H1 (cell line): Measurements from ENCODE around the gene YWHAE. TPM values are rescaled to one million over a fixed set of nuclear protein-coding genes. Genes with fewer than 3 reads are reported as not detected.

Experiments
- CTCF ChIA-PET: fragments of 300-600 bp; sonication (Branson Sonifier 250); formaldehyde crosslinking; loops from one replicate; lab custom pipeline; 2021; ENCODE audit not compliant: partially characterized antibody; lab: Charles Lee
- POLR2A ChIA-PET: fragments of 300-600 bp; sonication (Branson Sonifier 250); formaldehyde crosslinking; loops from one replicate; lab custom pipeline; 2021; ENCODE audit warnings: inconsistent platforms; ENCODE audit not compliant: partially characterized antibody; lab: Charles Lee
- DNase-seq, 2 experiments: peaks; one replicate each; pipeline versions ENCODE4 v3.0.0 to v3.0.0-alpha.2; 2010 to 2022; ENCODE audit warnings: low spot score in 2 of 2, low read depth in 1 of 2, mixed read lengths in 1 of 2
- FAIRE-seq: peaks from 2 replicates; lab custom pipeline; 2011; peaks lifted over from hg19 to GRCh38; lab: Jason Lieb, UNC
- H2AFZ ChIP-seq: 2 replicates; pipeline ENCODE4 v1.8.1; 2012; ENCODE audit warnings: low read length, inconsistent platforms
- H2AK5ac ChIP-seq: 2 replicates; pipeline ENCODE4 v1.6.1; 2013; ENCODE audit warnings: low read depth, low read length
- H2BK120ac ChIP-seq: replicated peaks from 2 replicates; pipeline ENCODE3; 2013; ENCODE audit warnings: low read depth, low read length, inconsistent platforms
- H2BK12ac ChIP-seq: 2 replicates; pipeline ENCODE4 v1.6.1; 2013; ENCODE audit warnings: low read depth, low read length
- H2BK15ac ChIP-seq: 2 replicates; pipeline ENCODE4 v1.6.1; 2013; ENCODE audit warnings: low read length
- H2BK20ac ChIP-seq: 2 replicates; pipeline ENCODE4 v1.6.1; 2013; ENCODE audit warnings: low read length
- H2BK5ac ChIP-seq: 2 replicates; pipeline ENCODE4 v1.6.1; 2013; ENCODE audit warnings: low read depth, low read length
- H3K14ac ChIP-seq: 2 replicates; pipeline ENCODE4 v1.6.1; 2013; ENCODE audit warnings: inconsistent platforms; ENCODE audit not compliant: insufficient read length
- H3K18ac ChIP-seq: 2 replicates; pipeline ENCODE4 v1.6.1; 2013; ENCODE audit warnings: low read length; ENCODE audit errors: extremely low read depth
- H3K23ac ChIP-seq: 2 replicates; pipeline ENCODE4 v1.6.1; 2013; ENCODE audit warnings: inconsistent platforms; ENCODE audit not compliant: insufficient read length
- H3K23me2 ChIP-seq: 2 replicates; pipeline ENCODE4 v1.6.1; 2013; ENCODE audit warnings: low read depth, low read length
- H3K27ac ChIP-seq: 2 replicates; pipeline ENCODE4 v1.6.1; 2011; ENCODE audit warnings: low read depth, low read length, inconsistent platforms
- H3K27me3 ChIP-seq, 4 experiments: replicated peaks in 1 of 4; 1 replicate in 1 of 4; 2 replicates in 3 of 4; pipeline versions ENCODE4 v1.6.1 to v1.8.1; 2011 to 2013; ENCODE audit warnings: low read length in 3 of 4, mild to moderate bottlenecking in 3 of 4, inconsistent platforms in 2 of 4, mixed read lengths in 2 of 4, moderate library complexity in 1 of 4; ENCODE audit not compliant: control insufficient read depth in 3 of 4, insufficient read depth in 3 of 4; ENCODE audit errors: extremely low read depth in 1 of 4
- H3K36me3 ChIP-seq, 4 experiments: 2 replicates each; pipeline versions ENCODE4 v1.6.1 to v1.8.1; 2011 to 2013; ENCODE audit warnings: mild to moderate bottlenecking in 4 of 4, low read length in 3 of 4, moderate library complexity in 2 of 4, control low read depth in 1 of 4, inconsistent platforms in 1 of 4; ENCODE audit not compliant: insufficient read depth in 4 of 4, control insufficient read depth in 2 of 4
- H3K4ac ChIP-seq: replicated peaks from 2 replicates; pipeline ENCODE3; 2013; ENCODE audit warnings: low read length, low read depth, mixed read lengths, inconsistent platforms; ENCODE audit not compliant: insufficient read length
- H3K4me1 ChIP-seq, 4 experiments: replicated peaks in 1 of 4; 1 replicate in 1 of 4; 2 replicates in 3 of 4; pipeline versions ENCODE4 v1.6.1 to v1.8.1; 2011 to 2013; ENCODE audit warnings: low read length in 3 of 4, inconsistent platforms in 2 of 4, mixed read lengths in 1 of 4; ENCODE audit not compliant: insufficient read depth in 4 of 4, control insufficient read depth in 3 of 4
- H3K4me2 ChIP-seq, 2 experiments: 2 replicates each; pipeline versions ENCODE4 v1.6.1 to v1.8.1; 2011 to 2013; ENCODE audit warnings: low read depth in 2 of 2, low read length in 2 of 2, control low read depth in 1 of 2, inconsistent platforms in 1 of 2, mild to moderate bottlenecking in 1 of 2; ENCODE audit not compliant: insufficient read depth in 1 of 2
- H3K4me3 ChIP-seq, 4 experiments: fragments of 200-600, 300-600 bp in 1 of 4; sonication (generic), shearing (Covaris generic), sonication (Bioruptor Twin) in 1 of 4; 2 replicates each; pipeline versions ENCODE4 v1.5.1 to v1.8.1; 2011 to 2016; ENCODE audit warnings: low read length in 4 of 4, low read depth in 3 of 4, control low read depth in 2 of 4, inconsistent platforms in 2 of 4, mild to moderate bottlenecking in 2 of 4, mixed read lengths in 1 of 4, moderate library complexity in 1 of 4; ENCODE audit not compliant: insufficient read depth in 2 of 4; ENCODE audit errors: extremely low read depth in 1 of 4
- H3K56ac ChIP-seq: replicated peaks from 2 replicates; pipeline ENCODE3; 2013; ENCODE audit warnings: low read depth, mild to moderate bottlenecking, mixed read lengths, low read length, inconsistent platforms; ENCODE audit not compliant: insufficient read length
- H3K79me1 ChIP-seq: 2 replicates; pipeline ENCODE4 v1.6.1; 2013; ENCODE audit warnings: low read depth, low read length, control low read depth
- H3K79me2 ChIP-seq, 2 experiments: 2 replicates each; pipeline versions ENCODE4 v1.6.1 to v1.8.1; 2012 to 2013; ENCODE audit warnings: low read length in 2 of 2, mild to moderate bottlenecking in 2 of 2, inconsistent platforms in 1 of 2; ENCODE audit not compliant: insufficient read depth in 2 of 2, control insufficient read depth in 1 of 2
- H3K9ac ChIP-seq, 4 experiments: replicated peaks in 1 of 4; 1 replicate in 1 of 4; 2 replicates in 3 of 4; pipeline versions ENCODE4 v1.6.1 to v1.8.1; 2011 to 2013; ENCODE audit warnings: low read depth in 3 of 4, low read length in 3 of 4, control low read depth in 2 of 4, mild to moderate bottlenecking in 2 of 4, moderate library complexity in 2 of 4, inconsistent platforms in 1 of 4; ENCODE audit errors: extremely low read depth in 1 of 4
- H3K9me3 ChIP-seq, 2 experiments: 2 replicates each; pipeline versions ENCODE4 v1.6.1 to v1.8.1; 2012 to 2013; ENCODE audit warnings: mild to moderate bottlenecking in 2 of 2, moderate library complexity in 2 of 2, control low read depth in 1 of 2, inconsistent platforms in 1 of 2, low read depth in 1 of 2, low read length in 1 of 2, mixed read lengths in 1 of 2; ENCODE audit not compliant: insufficient read depth in 2 of 2
- H4K20me1 ChIP-seq, 2 experiments: replicated peaks in 1 of 2; 2 replicates each; pipeline versions ENCODE3 to v1.8.1; 2011 to 2013; ENCODE audit warnings: inconsistent platforms in 2 of 2, low read length in 2 of 2, mild to moderate bottlenecking in 1 of 2; ENCODE audit not compliant: insufficient read depth in 2 of 2, control insufficient read depth in 1 of 2
- H4K5ac ChIP-seq: 2 replicates; pipeline ENCODE4 v1.6.1; 2013; ENCODE audit warnings: low read length, low read depth, mixed read lengths, inconsistent platforms; ENCODE audit not compliant: insufficient read length
- H4K8ac ChIP-seq: 2 replicates; pipeline ENCODE4 v1.8.0; 2013; ENCODE audit warnings: mild to moderate bottlenecking, moderate library complexity, low read length, inconsistent platforms; ENCODE audit not compliant: insufficient read depth; ENCODE audit errors: extremely low read depth
- H4K91ac ChIP-seq: replicated peaks from 2 replicates; pipeline ENCODE3; 2013; ENCODE audit warnings: low read length, mixed read lengths, inconsistent platforms; ENCODE audit not compliant: insufficient read length
- ASH2L ChIP-seq: fragments of 200-600, 300-600 bp; sonication (generic); IDR thresholded peaks from one replicate; pipeline ENCODE4 v1.7.1; 2017; ENCODE audit warnings: low read length
- BCL11A ChIP-seq, 2 experiments: IDR thresholded peaks; one replicate each; pipeline ENCODE4 v1.6.1; 2011; ENCODE audit warnings: low read depth in 2 of 2, low read length in 2 of 2, mild to moderate bottlenecking in 2 of 2
- CTBP2 ChIP-seq: IDR thresholded peaks from 2 replicates; pipeline ENCODE4 v1.7.0; 2011; ENCODE audit warnings: borderline replicate concordance, mild to moderate bottlenecking, moderate library complexity, mixed read lengths, low read length; ENCODE audit not compliant: insufficient read depth, insufficient read length
- HDAC2 ChIP-seq, 2 experiments: fragments of 300-600 bp in 1 of 2; sonication (generic) in 1 of 2; IDR thresholded peaks; 2 replicates each; pipeline ENCODE4 v1.6.1; 2011 to 2012; ENCODE audit warnings: low read depth in 2 of 2, low read length in 2 of 2, mild to moderate bottlenecking in 2 of 2, moderate library complexity in 2 of 2, borderline replicate concordance in 1 of 2, inconsistent platforms in 1 of 2
- NRF1 ChIP-seq: IDR thresholded peaks from 2 replicates; pipeline ENCODE4 v1.6.1; 2011; ENCODE audit warnings: mild to moderate bottlenecking, low read depth, low read length, improper control_type of control experiment
- RNF2 ChIP-seq: fragments of 200-900, 300-1000 bp; sonication (generic); IDR thresholded peaks from 2 replicates; pipeline ENCODE4 v1.7.1; 2016; ENCODE audit warnings: borderline replicate concordance, low read depth, mild to moderate bottlenecking, antibody characterized with exemption, low read length; ENCODE audit not compliant: poor library complexity, severe bottlenecking; ENCODE audit errors: missing control alignments
- WGBS, 2 experiments: shearing (Covaris generic) in 1 of 2; methylation state at CpG; one replicate each; pipeline versions ENCODE4 v1.1.6 to v1.1.7; 2013 to 2015; ENCODE audit warnings: low lambda C conversion rate in 2 of 2, mixed read lengths in 2 of 2, inconsistent platforms in 1 of 2, low coverage in 1 of 2, missing lambda C conversion rate in 1 of 2; ENCODE audit not compliant: insufficient replicate concordance in 2 of 2, insufficient coverage in 1 of 2, insufficient read length in 1 of 2; ENCODE audit errors: extremely low coverage in 1 of 2, missing lambda C conversion rate in 1 of 2; 5-methylcytosine and 5-hydroxymethylcytosine counted together
- polyA plus RNA-seq, 7 experiments: library from polyadenylated mRNA; depleted of rRNA in 3 of 7; stranded (reverse) in 5 of 7; unstranded in 2 of 7; fragments of >200 nt in 5 of 7; fragments of 200-250 nt in 2 of 7; gene quantifications; 1 replicate in 5 of 7; 2 replicates in 1 of 7; 4 replicates in 1 of 7; pipeline versions ENCODE4 v1.2.1 to v1.2.3, GENCODE V29; 2011 to 2013; ENCODE audit warnings: missing spikeins in 2 of 7, mixed read lengths in 2 of 7
- total RNA-seq: library from RNA; stranded (reverse); fragmentation: NEBNext Ultra II Directional; extraction: Animal tissue kit (Norgen Biotek cat#: 25700); gene quantifications from 2 replicates; pipeline ENCODE4 v1.2.1, GENCODE V29; 2021
- TF ChIP-seq, protein P1 (sequence below): IDR thresholded peaks from 2 replicates; pipeline ENCODE4 v1.6.1; 2012; ENCODE audit warnings: inconsistent platforms

Gene YWHAE
- total and polyA plus RNA-seq, 2 of the 8 experiments (the other 6 are each of a cell fraction or from before 2014, with no cell fraction given) = 559 to 1,186 TPM

DNA sequence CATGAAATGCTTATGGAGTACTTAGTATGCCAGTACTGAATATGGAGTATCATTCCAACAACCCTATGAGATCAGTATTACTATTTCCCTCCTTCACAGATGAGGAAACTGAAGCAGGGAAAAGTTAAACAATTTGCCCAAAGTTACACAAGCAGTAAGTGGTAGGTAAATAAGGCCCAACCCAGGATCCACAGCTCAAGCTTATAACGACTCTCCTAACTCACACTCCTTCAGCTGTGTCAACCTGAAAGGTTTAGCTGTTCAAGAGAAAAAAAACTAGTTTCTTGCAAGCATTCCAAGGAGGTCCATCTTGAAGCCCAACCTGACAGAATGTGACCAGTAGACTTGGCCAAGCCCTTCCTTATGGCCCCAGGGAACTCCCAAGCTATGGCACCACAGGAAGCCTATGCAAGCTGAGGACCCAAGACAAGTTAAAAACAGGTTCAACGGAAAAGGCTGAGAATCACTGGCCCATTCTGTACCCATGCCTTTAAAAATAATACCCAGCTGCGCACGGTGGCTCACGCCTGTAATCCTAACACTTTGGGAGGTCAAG lies 49.5 kb upstream of the YWHAE start:
- no peak overlapping the region for H2AFZ ChIP-seq
- no peak overlapping the region; a peak in 1 of 7 replicates for H3K9ac ChIP-seq
- H4K8ac ChIP-seq = no peak overlapping the region
- H4K91ac ChIP-seq = no peak overlapping the region
- H2BK5ac ChIP-seq = no peak overlapping the region
- no peak overlapping the region for H4K5ac ChIP-seq
- no peaks in the 10 kb centered on the region for H3K9me3 ChIP-seq
- no peak overlapping the region for H2BK15ac ChIP-seq
- H3K79me1 ChIP-seq = peaks cover 3% of the 10 kb centered on the region
- ChIA-PET POLR2A (interaction anchor here (0.9 to 2.1 kb wide), 14 partner anchors 10 to 54 kb away, joined by 3 to 7 read pairs (median 3); partner anchors contain the start of gene YWHAE), CTCF (interaction anchor here (0.5 to 1.1 kb wide), 6 partner anchors 13 to 809 kb away, joined by 3 to 4 read pairs (median 3); no protein-coding TSS in a partner anchor)
- H3K14ac ChIP-seq = no peak overlapping the region
- no peak overlapping the region for H3K4me3 ChIP-seq
- DNase-seq = no peak
- H3K27me3 ChIP-seq = no peaks in the 10 kb centered on the region
- H3K4ac ChIP-seq = no peak overlapping the region
- H3K36me3 ChIP-seq = peaks cover 0 to 5% (median 0%) of the 10 kb centered on the region in 4 experiments; a peak in 2 of 8 replicates
- H3K79me2 ChIP-seq = peaks cover 67 to 96% of the 10 kb centered on the region in 2 experiments
- no peak overlapping the region for H2BK120ac ChIP-seq
- no peak overlapping the region for H3K18ac ChIP-seq
- 0 out of 2 replicates have a peak, but pooled peaks cover under 1% of the 10 kb centered on the region for H3K23me2 ChIP-seq
- H2AK5ac ChIP-seq = no peak overlapping the region
- peaks cover 0 to under 1% (median under 1%) of the 10 kb centered on the region in 4 experiments; a peak in 2 of 7 replicates for H3K4me1 ChIP-seq
- H3K23ac ChIP-seq = no peak overlapping the region
- no peak overlapping the region for H3K56ac ChIP-seq
- H3K4me2 ChIP-seq = no peak overlapping the region
- H3K27ac ChIP-seq = no peak overlapping the region
- H2BK20ac ChIP-seq = no peak overlapping the region
- peaks cover 5 to 23% of the 10 kb centered on the region in 2 experiments for H4K20me1 ChIP-seq
- no peak for FAIRE-seq
- no peak overlapping the region for H2BK12ac ChIP-seq
- whole genome bisulfite sequencing, 2 experiments = 87% methylated on average over 5 of the region's 5 CpGs; no CpG with 5 or more reads in 1 of the 2 experiments
- TF ChIP-seq HDAC2 (IDR thresholded peaks at IDR 0.05; ENCODE audit: borderline replicate concordance in 1 of 2, low read depth in 2 of 2, low read length in 2 of 2) = no peak
- no peak for TF ChIP-seq CTBP2
- no peak for TF ChIP-seq ASH2L
- TF ChIP-seq, protein P1, sequence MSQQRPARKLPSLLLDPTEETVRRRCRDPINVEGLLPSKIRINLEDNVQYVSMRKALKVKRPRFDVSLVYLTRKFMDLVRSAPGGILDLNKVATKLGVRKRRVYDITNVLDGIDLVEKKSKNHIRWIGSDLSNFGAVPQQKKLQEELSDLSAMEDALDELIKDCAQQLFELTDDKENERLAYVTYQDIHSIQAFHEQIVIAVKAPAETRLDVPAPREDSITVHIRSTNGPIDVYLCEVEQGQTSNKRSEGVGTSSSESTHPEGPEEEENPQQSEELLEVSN = no peak
- TF ChIP-seq NRF1 = no peak
- TF ChIP-seq RNF2 = no peak
- TF ChIP-seq BCL11A (IDR thresholded peaks at IDR 0.05; ENCODE audit: low read depth in 2 of 2, low read length in 2 of 2) = no peak
